Endothelial cell of umbilical vein (primary cell): ENCODE measurements around the gene MFN2. TPM values are rescaled to one million over a fixed set of nuclear protein-coding genes. Genes with fewer than 3 reads are reported as not detected.
A peak's percentile ranks its signal among the peaks of the same experiment; 100 is the strongest.

Experiments
- BruUV-seq: library from RNA; stranded (reverse); fragments of 400-500 nt; replicated peaks from 2 replicates; lab custom pipeline; 2021; lab: Mats Ljungman, UMichigan
- CTCF ChIA-PET: fragments of 300-600, 350-600 bp; sonication (Branson Sonifier 250); formaldehyde crosslinking; loops from one replicate; lab custom pipeline; 2021; ENCODE audit warnings: antibody characterized with exemption, inconsistent platforms; lab: Charles Lee
- POLR2A ChIA-PET: fragments of 300-600, 350-600 bp; sonication (Branson Sonifier 250); formaldehyde crosslinking; loops from one replicate; lab custom pipeline; 2021; ENCODE audit warnings: antibody characterized with exemption, inconsistent platforms; lab: Charles Lee
- DNase-seq: peaks from one replicate; pipeline ENCODE4 v3.0.0-alpha.2; 2011; ENCODE audit warnings: low read depth, low spot score
- FAIRE-seq: peaks from 2 replicates; lab custom pipeline; 2011; peaks lifted over from hg19 to GRCh38; lab: Jason Lieb, UNC
- H2AFZ ChIP-seq: 2 replicates; pipeline ENCODE4 v1.6.0; 2012; ENCODE audit warnings: low read depth, low read length, control low read depth, inconsistent platforms
- H3K27ac ChIP-seq: 2 replicates; pipeline ENCODE4 v1.5.1; 2011; ENCODE audit warnings: low read depth, mild to moderate bottlenecking, control low read depth, low read length, moderate library complexity; ENCODE audit not compliant: insufficient read depth
- H3K27me3 ChIP-seq, 2 experiments: 2 replicates each; pipeline versions ENCODE4 v1.6.0 to v1.6.1; 2011; ENCODE audit warnings: low read length in 2 of 2, mixed read lengths in 1 of 2; ENCODE audit not compliant: control insufficient read depth in 2 of 2, insufficient read depth in 2 of 2
- H3K36me3 ChIP-seq, 2 experiments: 2 replicates in 1 of 2; 3 replicates in 1 of 2; pipeline ENCODE4 v1.5.1; 2011; ENCODE audit warnings: low read length in 2 of 2, mild to moderate bottlenecking in 1 of 2, moderate library complexity in 1 of 2; ENCODE audit not compliant: control insufficient read depth in 2 of 2, insufficient read depth in 2 of 2; ENCODE audit errors: extremely low read depth in 1 of 2
- H3K4me1 ChIP-seq: 3 replicates; pipeline ENCODE4 v1.5.1; 2011; ENCODE audit warnings: mild to moderate bottlenecking, low read length; ENCODE audit not compliant: control insufficient read depth, insufficient read depth; ENCODE audit errors: extremely low read depth
- H3K4me2 ChIP-seq: 2 replicates; pipeline ENCODE4 v1.6.1; 2011; ENCODE audit warnings: low read length, control low read depth, mixed read lengths; ENCODE audit not compliant: insufficient read depth
- H3K4me3 ChIP-seq, 3 experiments: fragments of 200-600 bp in 1 of 3; sonication (generic), shearing (Covaris generic) in 1 of 3; replicated peaks in 1 of 3; 2 replicates each; pipeline ENCODE4 v1.5.1; 2011 to 2016; ENCODE audit warnings: control low read depth in 3 of 3, low read length in 3 of 3, mild to moderate bottlenecking in 2 of 3, inconsistent platforms in 1 of 3, low read depth in 1 of 3, moderate library complexity in 1 of 3; ENCODE audit not compliant: insufficient read depth in 1 of 3
- H3K79me2 ChIP-seq: 2 replicates; pipeline ENCODE4 v1.6.0; 2012; ENCODE audit warnings: low read length, inconsistent platforms; ENCODE audit not compliant: control insufficient read depth, insufficient read depth
- H3K9ac ChIP-seq: replicated peaks from 2 replicates; pipeline ENCODE3; 2011; ENCODE audit warnings: low read length, control low read depth; ENCODE audit not compliant: insufficient read depth; ENCODE audit errors: extremely low read depth
- H3K9me1 ChIP-seq: replicated peaks from 3 replicates; pipeline ENCODE4 v1.6.0; 2011; ENCODE audit warnings: mild to moderate bottlenecking, low read length; ENCODE audit not compliant: control insufficient read depth, insufficient read depth; ENCODE audit errors: extremely low read depth
- H3K9me3 ChIP-seq: replicated peaks from 2 replicates; pipeline ENCODE4 v1.5.1; 2012; ENCODE audit warnings: low read length, inconsistent platforms; ENCODE audit not compliant: control insufficient read depth, insufficient read depth
- H4K20me1 ChIP-seq: replicated peaks from 2 replicates; pipeline ENCODE3; 2011; ENCODE audit warnings: mild to moderate bottlenecking, low read length; ENCODE audit not compliant: control insufficient read depth, insufficient read depth; ENCODE audit errors: extremely low read depth
- CTCF ChIP-seq, 2 donors: IDR thresholded peaks; 1 replicate in 1 of 2; 2 replicates in 1 of 2; pipeline ENCODE4 v1.5.1; 2011; ENCODE audit warnings: low read length in 2 of 2, mild to moderate bottlenecking in 2 of 2, moderate library complexity in 2 of 2, control low read depth in 1 of 2, inconsistent platforms in 1 of 2, low read depth in 1 of 2; ENCODE audit not compliant: insufficient read depth in 1 of 2; ENCODE audit errors: extremely low read depth in 1 of 2
- EZH2 ChIP-seq: IDR thresholded peaks from 2 replicates; pipeline ENCODE4 v1.6.1; 2012; ENCODE audit warnings: borderline replicate concordance, low read depth, mild to moderate bottlenecking, moderate library complexity, low read length, inconsistent platforms; ENCODE audit not compliant: severe bottlenecking
- FOS ChIP-seq: IDR thresholded peaks from 2 replicates; pipeline ENCODE4 v1.6.1; 2011; ENCODE audit warnings: mild to moderate bottlenecking, low read length, moderate library complexity, borderline replicate concordance; ENCODE audit not compliant: insufficient read depth
- GATA2 ChIP-seq: IDR thresholded peaks from 2 replicates; pipeline ENCODE4 v1.7.0; 2011; ENCODE audit warnings: low read depth, mild to moderate bottlenecking, moderate library complexity, mixed read lengths, low read length; ENCODE audit not compliant: insufficient read length, insufficient read depth
- JUN ChIP-seq: IDR thresholded peaks from 2 replicates; pipeline ENCODE4 v1.6.1; 2011; ENCODE audit warnings: borderline replicate concordance, low read depth; ENCODE audit not compliant: insufficient read length, insufficient read depth
- MAX ChIP-seq: IDR thresholded peaks from 2 replicates; pipeline ENCODE4 v1.6.1; 2011; ENCODE audit not compliant: insufficient read depth, insufficient read length
- MYC ChIP-seq: IDR thresholded peaks from one replicate; pipeline ENCODE4 v1.6.1; 2011; ENCODE audit warnings: mild to moderate bottlenecking, low read depth, low read length
- POLR2A ChIP-seq: IDR thresholded peaks from 2 replicates; pipeline ENCODE4 v1.6.1; 2012; ENCODE audit warnings: low read depth, mild to moderate bottlenecking, control low read depth, low read length
- POLR2AphosphoS5 ChIP-seq: IDR thresholded peaks from 2 replicates; pipeline ENCODE4 v1.6.1; 2012; ENCODE audit warnings: low read depth, mild to moderate bottlenecking, control low read depth, low read length, moderate library complexity; ENCODE audit not compliant: insufficient read depth
- dilution Hi-C: fragments of 300-500 bp; cut with MboI; formaldehyde crosslinking; loops from one replicate; pipeline ENCODE4 v1.15.0; 2019; ENCODE audit warnings: low sequenced_read_pairs; ENCODE audit not compliant: extremely low pct_ligation_motif_present
- intact Hi-C: fragments of 100-400 bp; cut with micrococcal nuclease; formaldehyde crosslinking; loops from one replicate; pipeline ENCODE4 v1.10.0; 2022
- polyA plus RNA-seq, 4 experiments: library from polyadenylated mRNA; depleted of rRNA in 3 of 4; stranded (reverse) in 3 of 4; unstranded in 1 of 4; fragments of >200 nt; gene quantifications; 2 replicates each; pipeline versions ENCODE4 v1.2.1 to v1.2.3, GENCODE V29; 2011 to 2012; ENCODE audit warnings: missing spikeins in 1 of 4
- total RNA-seq: library from RNA; stranded (reverse); gene quantifications from 2 replicates; pipeline ENCODE4 v1.2.3, GENCODE V29; 2021

The MFN2 gene
- total and polyA plus RNA-seq, 2 donors (not counting 3 experiments of a cell fraction or from before 2014, with no cell fraction given): 51.4 to 82.4 TPM

GRCh38 chr1:11961230-11961629, 19.0 kb upstream of the MFN2 start:
- BruUV-seq: no TSS peak
- DNase-seq (peak; percentile 47), FAIRE-seq (peak; percentile 58)
- no peak overlapping the region for H2AFZ ChIP-seq
- peaks cover 11 to 47% of the 10 kb centered on the region in 2 experiments for H3K36me3 ChIP-seq
- no peak overlapping the region for H3K9ac ChIP-seq
- dilution Hi-C loops: no loop called here
- H3K27ac ChIP-seq: no peak overlapping the region
- no peaks in the 10 kb centered on the region for H3K4me1 ChIP-seq
- H3K4me2 ChIP-seq: no peak overlapping the region
- no peaks in the 10 kb centered on the region for H4K20me1 ChIP-seq
- no peaks in the 10 kb centered on the region for H3K79me2 ChIP-seq
- POLR2A ChIA-PET: interaction anchor here (0.6 kb wide), 1 partner anchor 14 kb away, joined by 3 read pairs; no protein-coding TSS in a partner anchor
- H3K9me3 ChIP-seq: no peaks in the 10 kb centered on the region
- CTCF ChIA-PET: no interaction called here
- intact Hi-C loops: no loop called here
- H3K9me1 ChIP-seq: no peaks in the 10 kb centered on the region
- H3K27me3 ChIP-seq: no peaks in the 10 kb centered on the region
- no peak overlapping the region for H3K4me3 ChIP-seq
- TF ChIP-seq EZH2: no peak
- TF ChIP-seq CTCF (IDR thresholded peaks at IDR 0.05; ENCODE audit: extremely low read depth in 1 of 2, insufficient read depth in 1 of 2, low read depth in 1 of 2, low read length in 2 of 2): no peak
- TF ChIP-seq POLR2A: no peak
- TF ChIP-seq GATA2: no peak
- TF ChIP-seq MAX: no peak
- no peak for TF ChIP-seq FOS
- no peak for TF ChIP-seq MYC
- TF ChIP-seq POLR2AphosphoS5: no peak
- no peak for TF ChIP-seq JUN
